Activated CD8-positive, alpha-beta memory T cell treated with anti-CD3 and anti-CD28 coated beads for 24 hours (primary cell): ENCODE measurements around the gene ZNF653.

Experiments
- DNase-seq: peaks from one replicate; pipeline ENCODE4 v3.0.0-alpha.2; 2020

The ZNF653 gene

DNA sequence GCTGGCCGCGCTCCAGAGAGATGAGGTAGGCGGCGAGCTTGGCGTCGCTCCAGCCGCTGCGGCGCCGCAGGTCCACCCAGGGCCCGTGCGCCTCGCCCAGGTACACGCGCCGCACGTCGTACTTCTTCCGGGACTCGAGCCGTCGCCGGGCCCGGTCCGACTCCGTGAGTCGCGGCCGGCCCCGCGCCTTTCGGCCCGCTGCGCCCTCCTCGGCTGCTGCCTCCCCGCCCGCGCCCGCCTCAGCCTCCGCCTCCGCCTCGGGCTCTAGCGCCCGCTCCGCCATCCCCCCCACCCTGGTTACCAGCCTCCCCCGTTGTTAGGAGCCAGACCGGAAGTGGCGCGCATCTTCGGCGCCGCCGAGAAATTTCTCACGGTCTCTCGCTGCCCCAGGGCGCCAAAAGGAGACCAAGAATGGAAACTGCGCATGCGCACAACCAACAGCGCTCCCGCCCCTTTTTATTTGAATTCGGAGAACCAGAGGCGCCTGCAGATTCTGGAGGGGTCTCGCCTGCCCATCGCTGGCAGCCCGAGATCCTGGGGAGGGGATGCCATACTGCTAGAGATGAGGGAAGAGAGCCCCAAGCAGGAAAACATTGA, at the start of gene ZNF653:
TSS of gene ZNF653 (minus strand) at position 336 of the 597 bp plus-strand sequence. CDS start at position 283, 53 bp downstream.
- peak; percentile 97 for DNase-seq

- DNase-seq, result no peak
Measured at GRCh38 chr19:11555246-11555645, 49.6 kb upstream of the ZNF653 start.

GRCh38 chr19:11554160-11554559, 48.5 kb upstream of the ZNF653 start:
- DNase-seq, result no peak

- no peak for DNase-seq
Measured at GRCh38 chr19:11552666-11553372, 47.2 kb upstream of the ZNF653 start.

DNA sequence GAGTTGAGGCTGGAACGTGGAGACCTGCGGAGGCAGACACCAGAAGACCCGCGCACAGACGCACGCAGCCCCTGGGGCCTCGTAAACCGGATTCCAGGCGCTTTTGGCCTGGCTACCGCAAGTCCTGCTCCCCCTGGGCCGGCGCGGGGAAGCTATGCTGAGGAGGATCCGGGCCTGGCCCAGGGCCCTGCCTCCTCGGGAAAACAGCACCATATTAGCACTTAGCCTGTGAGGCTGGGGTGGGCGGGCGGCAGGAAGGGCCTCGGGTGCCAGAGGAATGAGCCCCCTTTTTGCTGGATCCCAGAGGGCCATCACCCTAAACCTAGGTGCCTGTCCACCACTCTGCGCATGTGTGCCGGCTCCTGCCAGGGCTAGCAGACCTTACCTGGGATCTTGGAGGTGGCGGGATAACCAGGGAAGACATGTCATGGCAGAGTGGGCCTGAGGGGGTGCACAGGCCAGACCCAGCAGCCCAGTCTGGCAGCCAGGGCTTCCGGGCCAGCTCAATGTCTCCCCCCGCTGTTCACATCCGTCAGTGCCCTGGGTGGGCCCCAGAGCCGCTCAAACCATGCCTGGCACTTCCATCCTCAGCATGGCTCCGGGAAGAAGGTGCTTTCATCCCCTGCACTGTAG, 46.1 kb upstream of the ZNF653 start:
- no peak for DNase-seq

DNA sequence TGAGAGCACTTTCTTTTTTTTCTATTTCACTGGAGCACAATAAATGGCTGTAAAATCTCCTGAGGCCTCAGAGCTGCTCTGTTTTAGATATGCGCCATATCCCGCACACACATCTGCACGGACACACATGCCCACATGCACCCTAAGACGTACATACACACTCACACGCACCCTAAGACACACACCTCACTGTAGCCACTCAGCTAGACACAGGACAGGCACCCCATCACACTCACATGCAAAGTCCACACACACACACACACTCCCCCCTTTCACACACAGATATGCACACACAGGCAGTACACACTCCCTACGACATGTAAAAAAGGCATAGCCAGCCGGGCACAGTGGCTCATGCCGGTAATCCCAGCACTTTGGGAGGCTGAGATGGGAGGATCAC, 44.6 kb upstream of the ZNF653 start:
- no peak for DNase-seq

DNA sequence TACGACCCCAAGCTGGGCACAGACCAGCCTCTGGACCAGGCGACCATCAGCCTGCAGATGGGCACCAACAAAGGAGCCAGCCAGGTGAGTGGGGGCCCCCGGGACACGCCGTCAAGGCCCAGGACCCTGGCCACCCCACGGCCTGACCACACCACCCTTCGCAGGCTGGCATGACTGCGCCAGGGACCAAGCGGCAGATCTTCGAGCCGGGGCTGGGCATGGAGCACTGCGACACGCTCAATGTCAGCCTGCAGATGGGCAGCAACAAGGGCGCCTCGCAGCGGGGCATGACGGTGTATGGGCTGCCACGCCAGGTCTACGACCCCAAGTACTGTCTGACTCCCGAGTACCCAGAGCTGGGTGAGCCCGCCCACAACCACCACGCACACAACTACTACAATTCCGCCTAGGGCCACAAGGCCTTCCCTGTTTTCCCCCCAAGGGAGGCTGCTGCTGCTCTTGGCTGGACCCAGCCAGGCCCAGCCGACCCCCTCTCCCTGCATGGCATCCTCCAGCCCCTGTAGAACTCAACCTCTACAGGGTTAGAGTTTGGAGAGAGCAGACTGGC, 43.8 kb upstream of the ZNF653 start:
- no peak for DNase-seq

DNA sequence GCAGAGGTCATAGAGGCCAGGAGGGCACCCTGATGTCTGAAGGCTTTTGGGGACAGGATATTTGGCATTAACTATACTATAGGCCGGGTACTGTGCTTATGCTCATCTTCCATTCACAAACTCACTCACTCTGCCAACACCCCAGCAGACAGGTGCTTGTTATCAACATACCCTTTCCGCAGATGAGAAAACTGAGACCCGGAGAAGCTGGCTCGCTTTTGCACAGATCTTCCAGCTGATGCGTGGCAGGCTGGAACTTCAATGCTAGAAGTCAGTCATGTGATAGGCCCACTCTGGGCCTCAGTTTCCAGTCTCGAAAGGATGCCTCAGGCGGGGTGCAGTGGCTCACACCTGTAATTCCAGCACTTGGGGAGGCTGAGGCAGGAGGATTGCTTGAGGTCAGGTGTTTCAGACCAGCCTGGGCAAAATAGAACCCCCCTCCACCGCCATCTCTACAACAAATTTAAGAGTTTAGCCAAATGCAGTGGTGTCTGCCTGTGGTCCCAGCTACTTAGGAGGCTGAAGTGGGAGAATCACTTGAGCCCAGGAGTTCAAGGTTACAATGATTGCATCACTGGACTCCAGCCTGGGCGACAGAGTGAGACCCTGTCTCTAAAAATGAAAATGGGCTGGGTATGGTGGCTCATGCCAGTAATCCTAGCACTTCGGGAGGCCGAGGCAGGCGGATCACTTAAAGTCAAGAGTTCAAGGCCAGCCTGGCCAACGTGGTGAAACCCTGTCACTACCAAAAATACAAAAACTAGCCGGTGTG, 42.5 kb upstream of the ZNF653 start:
- no peak for DNase-seq

- DNase-seq, result no peak
Measured at GRCh38 chr19:11541238-11541637, 35.6 kb upstream of the ZNF653 start.

DNA sequence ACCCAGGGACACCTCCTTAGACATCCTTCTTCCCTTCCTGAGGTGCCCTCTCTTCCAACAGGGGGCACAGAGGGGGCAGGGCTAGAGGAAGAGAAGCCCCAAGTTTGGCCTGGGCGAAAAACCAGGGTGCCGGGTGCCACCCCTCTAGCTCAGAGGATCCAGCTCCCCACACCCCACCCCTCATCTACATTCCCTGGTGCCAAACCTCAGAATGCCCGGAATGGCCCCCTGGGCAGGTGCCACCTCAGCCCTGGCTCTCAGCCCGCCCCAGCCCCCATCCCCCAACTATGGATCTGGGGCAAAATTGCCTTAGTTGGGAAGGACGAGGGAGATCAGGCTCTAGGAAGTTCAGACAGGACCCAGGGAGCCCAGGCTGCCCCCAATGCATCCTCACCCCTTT, 35.0 kb upstream of the ZNF653 start:
- DNase-seq, result no peak

- DNase-seq, result no peak
Measured at GRCh38 chr19:11539495-11540365, 34.1 kb upstream of the ZNF653 start.

DNA sequence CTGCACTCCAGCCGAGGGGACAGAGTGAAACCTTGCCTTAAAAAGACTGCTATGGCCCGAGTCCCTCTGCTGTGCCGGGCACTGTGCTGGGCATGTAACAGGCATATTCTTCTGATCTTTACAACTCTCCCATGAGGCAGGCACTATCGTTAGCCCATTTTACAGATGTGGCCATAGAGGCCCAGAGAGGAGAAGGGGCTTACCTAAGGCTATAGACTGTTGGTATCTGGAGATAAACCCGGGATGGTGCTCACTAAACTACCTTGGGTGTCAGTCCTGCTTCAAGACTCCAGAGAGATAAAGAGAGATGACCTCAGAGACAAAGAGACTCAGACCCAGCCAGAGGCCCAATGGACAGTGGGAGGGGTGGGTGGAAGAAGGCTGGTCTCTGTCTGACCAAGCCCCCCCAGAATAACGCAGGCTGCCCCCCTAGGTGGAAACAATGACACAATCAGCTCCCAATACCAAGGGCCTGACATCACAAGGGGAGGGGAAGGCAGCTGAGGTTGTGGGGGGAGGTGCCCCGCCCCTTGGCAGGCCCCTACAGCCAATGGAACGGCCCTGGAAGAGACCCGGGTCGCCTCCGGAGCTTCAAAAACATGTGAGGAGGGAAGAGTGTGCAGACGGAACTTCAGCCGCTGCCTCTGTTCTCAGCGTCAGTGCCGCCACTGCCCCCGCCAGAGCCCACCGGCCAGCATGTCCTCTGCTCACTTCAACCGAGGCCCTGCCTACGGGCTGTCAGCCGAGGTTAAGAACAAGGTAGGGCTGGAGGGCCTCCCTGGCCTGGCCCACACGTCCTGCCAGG, 32.8 kb upstream of the ZNF653 start, which contains the start of gene CNN1:
TSS of gene CNN1 (plus strand) at position 620 of the 805 bp plus-strand sequence. CDS start at position 697, 77 bp downstream.
- DNase-seq, result no peak

DNA sequence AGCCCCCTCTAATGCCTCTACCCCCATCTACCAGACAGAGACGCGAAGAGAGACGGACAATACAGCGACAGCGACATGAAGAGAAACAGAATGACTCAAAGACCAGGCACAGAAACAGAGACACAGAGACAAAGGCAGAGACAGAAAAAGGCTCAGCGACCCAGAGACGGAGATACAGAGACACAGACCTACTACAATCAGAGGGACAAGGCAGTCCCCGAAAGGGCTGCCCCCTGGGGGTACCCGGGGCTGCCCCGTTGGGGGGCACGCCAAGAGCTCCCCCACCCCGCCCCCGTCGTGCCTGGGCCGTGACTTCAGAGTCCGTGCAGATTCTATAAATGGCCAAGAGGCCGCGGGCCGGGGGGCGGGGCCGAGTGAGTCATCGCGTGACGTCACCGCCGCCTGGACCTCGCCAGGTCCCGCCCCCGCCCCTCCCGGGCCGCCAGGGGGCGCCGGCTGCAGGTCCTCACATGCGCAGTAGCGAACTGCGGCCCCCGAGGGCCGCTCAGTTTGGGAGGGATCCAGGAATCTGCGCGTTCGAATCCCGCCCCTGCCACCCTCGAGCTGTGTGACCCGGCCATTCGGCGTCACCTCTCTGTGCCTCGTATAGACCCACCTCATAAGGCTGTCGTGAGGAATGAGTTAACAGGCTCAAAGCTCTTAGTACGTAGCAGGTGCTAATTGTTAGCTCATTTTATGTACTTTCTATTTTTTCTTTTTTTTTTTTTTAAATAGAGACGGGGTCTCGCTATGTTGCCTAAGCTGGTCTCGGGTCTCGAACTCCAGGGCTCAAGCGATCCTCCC, 30.4 kb upstream of the ZNF653 start:
- peak; percentile 96 for DNase-seq

GRCh38 chr19:11534948-11535347, 29.3 kb upstream of the ZNF653 start:
- no peak for DNase-seq

GRCh38 chr19:11534538-11534937, 28.9 kb upstream of the ZNF653 start:
- DNase-seq, result no peak

GRCh38 chr19:11530432-11530831, 24.8 kb upstream of the ZNF653 start:
- no peak for DNase-seq

DNA sequence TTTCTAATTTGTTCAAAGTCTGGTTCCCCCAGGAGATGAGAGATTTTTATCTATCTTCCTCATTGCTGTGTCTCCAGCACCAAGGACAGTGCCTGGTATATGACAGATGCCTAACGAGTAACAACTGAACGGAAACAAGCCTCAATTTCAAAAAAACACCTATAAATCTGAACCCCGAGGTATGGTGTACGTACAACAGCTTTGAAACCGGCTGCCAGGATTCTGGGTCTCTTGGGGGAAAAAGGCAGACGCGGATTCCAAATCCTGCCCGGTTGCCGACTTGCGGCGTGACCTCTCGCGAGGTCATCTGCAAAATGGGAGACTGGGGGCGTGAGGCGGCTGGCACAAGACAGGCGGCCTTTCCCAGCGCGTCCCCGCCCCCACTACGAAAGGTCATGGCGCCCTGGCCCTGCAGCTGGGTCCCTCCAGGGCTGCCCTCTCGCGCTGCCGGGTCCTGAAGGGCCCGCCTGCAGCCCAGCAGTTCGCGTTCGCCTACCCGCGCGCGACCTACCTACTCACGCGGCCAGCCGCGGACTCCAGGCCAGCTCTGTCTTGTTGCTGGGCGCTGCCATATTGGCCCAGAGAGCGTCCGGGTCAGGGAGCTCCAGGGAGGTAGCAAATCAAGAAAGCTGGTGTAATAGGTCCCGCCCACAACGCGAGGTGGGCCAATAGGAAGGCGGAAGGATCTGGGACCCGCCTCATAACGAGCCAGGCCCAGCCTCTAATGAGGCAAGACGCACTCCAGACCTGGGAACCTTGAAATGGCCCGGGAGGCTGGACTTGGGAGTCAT, 23.1 kb upstream of the ZNF653 start, which contains the start of gene ECSIT:
TSS of gene ECSIT (minus strand) at position 584 of the 791 bp plus-strand sequence. CDS start 9,964 bp downstream, outside the sequence.
- DNase-seq, result peak; percentile 96

- no peak for DNase-seq
Measured at GRCh38 chr19:11519138-11519537, 13.5 kb upstream of the ZNF653 start.

DNA sequence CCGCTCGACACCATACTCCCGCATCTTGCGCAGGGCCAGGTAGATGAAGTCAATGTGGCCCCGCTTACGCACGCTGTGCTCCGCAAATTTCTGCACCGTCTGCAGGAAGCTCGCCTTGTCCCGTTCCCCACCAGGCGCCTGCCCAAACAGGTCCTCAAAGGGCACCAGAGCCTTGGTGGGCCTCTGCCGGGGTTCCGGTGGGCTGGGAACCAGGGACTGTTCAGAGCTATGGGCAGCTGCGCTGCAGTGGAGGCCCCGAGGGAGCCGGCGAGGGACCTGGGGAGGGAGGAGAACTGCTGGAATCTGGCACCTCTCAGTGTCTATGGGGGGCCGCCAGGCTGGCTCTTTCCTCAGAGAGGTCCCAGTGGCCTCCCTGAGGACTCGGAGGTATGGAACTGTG, 8.3 kb upstream of the ZNF653 start:
- DNase-seq, result no peak
